SK-N-SH treated with all-trans-retinoic acid at 6 μM for 48 hours (cell line): ENCODE results near the gene MRGPRG.
"Not testable (repeated sequence)": the region's sequence is repeated elsewhere in the genome, so short reads cannot be mapped to it uniquely, and the experiment has no call there.

Source experiments
- ATAC-seq: fragments of 200-7000 bp; cut with Tn5 transposase; 3 replicates; pipeline ENCODE4 v1.9.1; 2020; ENCODE audit warnings: mild to moderate bottlenecking, moderate library complexity
- ARNTL ChIP-seq: fragments of 450-650 bp; formaldehyde crosslinking; IDR thresholded peaks from 2 replicates; pipeline ENCODE4 v1.5.0; 2020; ENCODE audit warnings: low read depth, mild to moderate bottlenecking, moderate library complexity, borderline replicate concordance
- CSDC2 ChIP-seq: fragments of 250-450 bp; sonication (Bioruptor Pico); IDR thresholded peaks from 2 replicates; pipeline ENCODE4 v1.5.0; 2020; ENCODE audit warnings: mild to moderate bottlenecking, moderate library complexity
- ESRRG ChIP-seq: fragments of 250-450 bp; sonication (Bioruptor Pico); IDR thresholded peaks from 2 replicates; pipeline ENCODE4 v1.6.1; 2021; ENCODE audit warnings: mild to moderate bottlenecking
- GLIS3 ChIP-seq: fragments of 250-450 bp; sonication (Bioruptor Pico); IDR thresholded peaks from 2 replicates; pipeline ENCODE4 v1.5.0; 2020; ENCODE audit warnings: mild to moderate bottlenecking, moderate library complexity
- ISL1 ChIP-seq: fragments of 250-450 bp; sonication (Bioruptor Pico); IDR thresholded peaks from 2 replicates; pipeline ENCODE4 v2.1.2; 2022; ENCODE audit warnings: mild to moderate bottlenecking, moderate library complexity
- PPARA ChIP-seq: fragments of 250-450 bp; sonication (Bioruptor Pico); IDR thresholded peaks from 2 replicates; pipeline ENCODE4 v1.5.0; 2020; ENCODE audit warnings: mild to moderate bottlenecking, borderline replicate concordance
- RARB ChIP-seq: fragments of 250-450 bp; sonication (Bioruptor Pico); IDR thresholded peaks from 2 replicates; pipeline ENCODE4 v1.8.0; 2021; ENCODE audit warnings: mild to moderate bottlenecking, moderate library complexity
- SNAI2 ChIP-seq: fragments of 250-450 bp; sonication (Bioruptor Pico); IDR thresholded peaks from 2 replicates; pipeline ENCODE4 v1.5.0; 2020; ENCODE audit warnings: mild to moderate bottlenecking, moderate library complexity
- TCF4 ChIP-seq: fragments of 250-450 bp; sonication (Bioruptor Pico); IDR thresholded peaks from 2 replicates; pipeline ENCODE4 v1.8.0; 2021; ENCODE audit warnings: mild to moderate bottlenecking, moderate library complexity, borderline replicate concordance
- TOX ChIP-seq: fragments of 250-450 bp; sonication (Bioruptor Pico); IDR thresholded peaks from 2 replicates; pipeline ENCODE4 v1.8.0; 2021; ENCODE audit warnings: mild to moderate bottlenecking, moderate library complexity, borderline replicate concordance
- ZC3H10 ChIP-seq: fragments of 250-450 bp; sonication (Bioruptor Pico); IDR thresholded peaks from 2 replicates; pipeline ENCODE4 v1.5.1; 2021; ENCODE audit warnings: mild to moderate bottlenecking, moderate library complexity
- ZFP3 ChIP-seq: fragments of 250-450 bp; sonication (Bioruptor Pico); IDR thresholded peaks from 2 replicates; pipeline ENCODE4 v1.5.0; 2020; ENCODE audit warnings: mild to moderate bottlenecking, moderate library complexity
- ZFP30 ChIP-seq: fragments of 450-650 bp; formaldehyde crosslinking; IDR thresholded peaks from 2 replicates; pipeline ENCODE4 v1.5.0; 2022; ENCODE audit warnings: mild to moderate bottlenecking, moderate library complexity
- ZNF565 ChIP-seq: fragments of 450-650 bp; formaldehyde crosslinking; conservative IDR thresholded peaks from 2 replicates; pipeline ENCODE4 v1.5.0; 2020; ENCODE audit warnings: low read depth, mild to moderate bottlenecking, moderate library complexity
- ZNF70 ChIP-seq: fragments of 450-650 bp; formaldehyde crosslinking; IDR thresholded peaks from 2 replicates; pipeline ENCODE4 v1.5.0; 2020; ENCODE audit warnings: mild to moderate bottlenecking, moderate library complexity
- TF ChIP-seq, protein P1 (sequence below): fragments of 250-450 bp; sonication (Bioruptor Pico); IDR thresholded peaks from 2 replicates; pipeline ENCODE4 v1.8.0; 2021; ENCODE audit warnings: low read depth, mild to moderate bottlenecking, moderate library complexity, borderline replicate concordance
- TF ChIP-seq, protein P2 (sequence below): fragments of 250-450 bp; sonication (Bioruptor Pico); IDR thresholded peaks from 2 replicates; pipeline ENCODE4 v1.5.0; 2020; ENCODE audit warnings: mild to moderate bottlenecking, moderate library complexity

Gene MRGPRG

DNA sequence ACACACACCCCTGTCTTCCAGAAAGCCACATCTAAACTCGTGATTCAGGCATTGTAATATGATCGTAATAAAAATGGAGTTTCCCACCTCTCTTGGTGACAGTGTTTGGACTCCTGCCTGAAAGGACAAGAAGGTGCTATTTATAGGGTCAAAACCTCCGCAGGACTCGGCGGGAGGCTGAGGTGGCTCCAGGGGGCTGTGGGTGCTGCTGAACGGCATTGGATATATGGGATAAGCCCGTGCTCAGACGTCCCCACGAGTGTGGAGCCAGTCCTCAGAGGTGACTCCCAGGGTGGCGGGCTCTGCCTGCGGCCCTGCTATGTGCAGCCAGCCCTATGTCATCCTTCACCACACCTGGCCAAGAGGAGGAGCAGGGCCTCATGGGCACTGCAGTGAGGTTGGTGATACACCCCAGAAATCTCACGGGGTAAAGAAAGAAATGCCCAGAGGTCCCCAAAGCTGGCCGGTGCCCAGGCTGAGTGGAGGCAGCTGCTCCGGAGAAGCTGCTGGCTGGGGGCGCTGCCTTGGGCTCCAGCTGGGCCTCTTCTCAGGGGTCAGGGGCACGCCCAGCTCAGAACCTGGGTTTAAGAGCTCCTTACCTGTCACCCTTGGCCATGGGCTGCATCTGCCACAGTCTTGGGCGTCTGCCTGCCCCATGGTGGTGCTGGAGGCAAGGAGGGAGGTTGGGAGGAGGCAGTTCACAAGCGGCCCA lies 48.4 kb downstream of the MRGPRG start:
- ATAC-seq: no peak

DNA sequence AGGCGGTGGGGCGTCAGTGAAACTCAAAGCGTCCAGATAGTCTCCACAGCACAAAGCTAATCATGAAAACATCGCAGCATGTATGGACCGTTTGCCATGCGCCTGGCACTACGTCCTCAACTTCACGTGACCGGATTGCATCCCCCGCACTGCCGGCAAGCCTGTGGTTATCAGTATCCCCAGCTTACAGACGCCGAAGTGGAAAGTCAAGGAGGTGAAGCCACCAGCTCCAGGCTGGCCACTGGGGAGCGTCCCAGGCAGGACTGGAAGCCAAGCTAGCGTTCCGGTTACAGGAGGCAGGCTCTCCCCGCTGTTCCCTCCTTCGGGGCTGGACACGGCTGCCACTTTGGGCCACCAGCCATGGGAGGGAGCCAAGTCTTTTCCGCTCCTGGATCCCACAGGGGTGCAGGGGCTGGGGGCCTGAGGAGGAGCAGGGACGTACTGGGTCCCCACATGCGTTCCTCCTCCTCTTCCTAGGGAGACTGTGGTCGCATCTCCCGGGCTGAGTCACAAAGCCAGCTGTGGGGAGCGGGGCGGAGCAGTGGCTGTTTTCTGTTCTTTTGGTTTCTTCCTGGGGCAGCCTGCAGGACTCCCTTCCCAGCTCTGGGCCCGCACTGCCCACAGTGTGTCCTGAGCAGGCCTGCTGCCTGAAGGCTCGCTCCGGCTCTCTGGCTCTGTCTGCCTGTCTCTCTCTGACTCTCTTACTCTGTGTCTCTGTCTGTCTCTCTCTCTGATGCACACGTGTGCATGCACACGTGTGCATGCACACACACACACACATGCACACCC lies 49.2 kb downstream of the MRGPRG start:
- TF ChIP-seq TCF4 (CRISPR knock-in tag) (no peak), ARNTL (CRISPR knock-in tag) (no peak), ZFP30 (CRISPR knock-in tag) (no peak), PPARA (CRISPR knock-in tag) (no peak), ZFP3 (CRISPR knock-in tag) (no peak)
- ATAC-seq: peak; percentile 65

More for the DNA sequence above, 48.4 kb downstream of the MRGPRG start:
- TF ChIP-seq ZNF70 (CRISPR knock-in tag) (no peak), ZC3H10 (no peak), ARNTL (CRISPR knock-in tag) (no peak), SNAI2 (no peak), PPARA (CRISPR knock-in tag) (no peak), TOX (CRISPR knock-in tag) (no peak), ISL1 (CRISPR knock-in tag) (no peak), RARB (no peak), TCF4 (CRISPR knock-in tag) (no peak), ESRRG (no peak), GLIS3 (CRISPR knock-in tag) (no peak), ZNF565 (no peak), CSDC2 (CRISPR knock-in tag) (no peak), ZFP3 (CRISPR knock-in tag) (no peak)
- TF ChIP-seq, protein P1, sequence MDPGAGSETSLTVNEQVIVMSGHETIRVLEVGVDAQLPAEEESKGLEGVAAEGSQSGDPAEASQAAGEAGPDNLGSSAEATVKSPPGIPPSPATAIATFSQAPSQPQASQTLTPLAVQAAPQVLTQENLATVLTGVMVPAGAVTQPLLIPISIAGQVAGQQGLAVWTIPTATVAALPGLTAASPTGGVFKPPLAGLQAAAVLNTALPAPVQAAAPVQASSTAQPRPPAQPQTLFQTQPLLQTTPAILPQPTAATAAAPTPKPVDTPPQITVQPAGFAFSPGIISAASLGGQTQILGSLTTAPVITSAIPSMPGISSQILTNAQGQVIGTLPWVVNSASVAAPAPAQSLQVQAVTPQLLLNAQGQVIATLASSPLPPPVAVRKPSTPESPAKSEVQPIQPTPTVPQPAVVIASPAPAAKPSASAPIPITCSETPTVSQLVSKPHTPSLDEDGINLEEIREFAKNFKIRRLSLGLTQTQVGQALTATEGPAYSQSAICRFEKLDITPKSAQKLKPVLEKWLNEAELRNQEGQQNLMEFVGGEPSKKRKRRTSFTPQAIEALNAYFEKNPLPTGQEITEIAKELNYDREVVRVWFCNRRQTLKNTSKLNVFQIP (CRISPR knock-in tag): no peak
- TF ChIP-seq, protein P2, sequence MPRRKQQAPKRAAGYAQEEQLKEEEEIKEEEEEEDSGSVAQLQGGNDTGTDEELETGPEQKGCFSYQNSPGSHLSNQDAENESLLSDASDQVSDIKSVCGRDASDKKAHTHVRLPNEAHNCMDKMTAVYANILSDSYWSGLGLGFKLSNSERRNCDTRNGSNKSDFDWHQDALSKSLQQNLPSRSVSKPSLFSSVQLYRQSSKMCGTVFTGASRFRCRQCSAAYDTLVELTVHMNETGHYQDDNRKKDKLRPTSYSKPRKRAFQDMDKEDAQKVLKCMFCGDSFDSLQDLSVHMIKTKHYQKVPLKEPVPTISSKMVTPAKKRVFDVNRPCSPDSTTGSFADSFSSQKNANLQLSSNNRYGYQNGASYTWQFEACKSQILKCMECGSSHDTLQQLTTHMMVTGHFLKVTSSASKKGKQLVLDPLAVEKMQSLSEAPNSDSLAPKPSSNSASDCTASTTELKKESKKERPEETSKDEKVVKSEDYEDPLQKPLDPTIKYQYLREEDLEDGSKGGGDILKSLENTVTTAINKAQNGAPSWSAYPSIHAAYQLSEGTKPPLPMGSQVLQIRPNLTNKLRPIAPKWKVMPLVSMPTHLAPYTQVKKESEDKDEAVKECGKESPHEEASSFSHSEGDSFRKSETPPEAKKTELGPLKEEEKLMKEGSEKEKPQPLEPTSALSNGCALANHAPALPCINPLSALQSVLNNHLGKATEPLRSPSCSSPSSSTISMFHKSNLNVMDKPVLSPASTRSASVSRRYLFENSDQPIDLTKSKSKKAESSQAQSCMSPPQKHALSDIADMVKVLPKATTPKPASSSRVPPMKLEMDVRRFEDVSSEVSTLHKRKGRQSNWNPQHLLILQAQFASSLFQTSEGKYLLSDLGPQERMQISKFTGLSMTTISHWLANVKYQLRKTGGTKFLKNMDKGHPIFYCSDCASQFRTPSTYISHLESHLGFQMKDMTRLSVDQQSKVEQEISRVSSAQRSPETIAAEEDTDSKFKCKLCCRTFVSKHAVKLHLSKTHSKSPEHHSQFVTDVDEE (CRISPR knock-in tag): no peak

DNA sequence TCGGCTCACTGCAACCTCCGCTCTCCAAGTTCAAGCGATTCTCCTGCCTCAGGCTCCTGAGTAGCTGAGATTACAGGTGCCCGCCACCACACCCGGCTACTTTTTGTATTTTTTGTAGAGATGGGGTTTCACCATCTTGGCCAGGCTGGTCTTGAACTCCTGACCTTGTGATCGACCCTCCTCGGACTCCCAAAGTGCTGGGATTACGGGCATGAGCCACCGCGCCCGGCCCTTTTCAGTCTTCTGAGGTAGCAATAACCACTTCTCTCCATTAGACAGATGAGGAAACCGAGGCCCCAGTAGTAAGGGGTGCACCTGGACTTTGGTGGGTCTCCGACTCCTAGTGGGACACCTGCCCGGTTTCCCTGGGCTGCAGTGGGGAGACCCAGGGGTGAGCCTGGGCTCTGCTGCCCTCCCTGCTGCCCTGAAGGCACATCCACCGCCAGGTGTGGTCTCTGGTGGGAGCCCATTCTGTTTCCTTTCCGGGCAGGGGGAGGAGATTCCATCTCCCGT lies 49.8 kb downstream of the MRGPRG start:
- not testable (repeated sequence) for ATAC-seq
